Chondrocyte (in vitro differentiated cells): ENCODE results near the gene DRD3. TPM values are rescaled to one million over a fixed set of nuclear protein-coding genes. Genes with fewer than 3 reads are reported as not detected.

Experiments used
- DNase-seq: peaks from one replicate; pipeline ENCODE4 v3.0.0; 2021; ENCODE audit warnings: mixed read lengths, low spot score
- H3K27ac Mint-ChIP-seq: one replicate; pipeline ENCODE4 v1.8.0; 2021; ENCODE audit warnings: mild to moderate bottlenecking, moderate library complexity, mixed read lengths; ENCODE audit not compliant: unreplicated experiment
- H3K27me3 Mint-ChIP-seq: 2 replicates; pipeline ENCODE4 v1.8.0; 2021; ENCODE audit warnings: low read depth, mixed read lengths
- H3K36me3 Mint-ChIP-seq: 2 replicates; pipeline ENCODE4 v1.8.0; 2021; ENCODE audit warnings: low read depth, mixed read lengths
- H3K4me1 Mint-ChIP-seq: 2 replicates; pipeline ENCODE4 v1.8.0; 2021; ENCODE audit warnings: low read depth, mild to moderate bottlenecking, mixed read lengths
- H3K4me3 Mint-ChIP-seq: one replicate; pipeline ENCODE4 v1.8.0; 2021; ENCODE audit warnings: mild to moderate bottlenecking, moderate library complexity, mixed read lengths; ENCODE audit not compliant: unreplicated experiment
- H3K9me3 Mint-ChIP-seq: 2 replicates; pipeline ENCODE4 v1.8.0; 2021; ENCODE audit warnings: low read depth, mixed read lengths
- CTCF ChIP-seq: fragments of 200-600 bp; sonication (generic); IDR thresholded peaks from 2 replicates; pipeline ENCODE4 v1.5.0; 2021; ENCODE audit warnings: antibody characterized with exemption, mild to moderate bottlenecking, moderate library complexity
- total RNA-seq: library from RNA; stranded (reverse); gene quantifications from 3 replicates; pipeline ENCODE4 v1.2.1, GENCODE V29; 2021

The DRD3 gene
- total RNA-seq, 1 donor from 2014 or later, result not detected

GRCh38 chr3:114216186-114216970 is 37.5 kb upstream of the DRD3 start:
- no peak for DNase-seq

GRCh38 chr3:114214542-114215341 is 35.9 kb upstream of the DRD3 start:
- Mint-ChIP-seq H3K27ac (no peak overlapping the region), H3K4me3 (no peak overlapping the region), H3K9me3 (no peaks in the 10 kb centered on the region), H3K4me1 (no peaks in the 10 kb centered on the region), H3K27me3 (peaks cover 9% of the 10 kb centered on the region), H3K36me3 (no peaks in the 10 kb centered on the region)
- no peak for DNase-seq
- no peak for TF ChIP-seq CTCF

More at GRCh38 chr3:114216186-114216970, 37.5 kb upstream of the DRD3 start:
- no peaks in the 10 kb centered on the region for H3K9me3 Mint-ChIP-seq
- H3K4me1 Mint-ChIP-seq, result no peaks in the 10 kb centered on the region
- H3K4me3 Mint-ChIP-seq, result no peak overlapping the region
- peaks cover 11% of the 10 kb centered on the region for H3K27me3 Mint-ChIP-seq
- no peak for TF ChIP-seq CTCF
- no peak overlapping the region for H3K27ac Mint-ChIP-seq
- H3K36me3 Mint-ChIP-seq, result no peaks in the 10 kb centered on the region

GRCh38 chr3:114213627-114214541 is 35.0 kb upstream of the DRD3 start:
- Mint-ChIP-seq H3K27me3 (peaks cover 3% of the 10 kb centered on the region), H3K36me3 (no peaks in the 10 kb centered on the region), H3K9me3 (no peaks in the 10 kb centered on the region), H3K4me1 (no peaks in the 10 kb centered on the region), H3K4me3 (no peak overlapping the region), H3K27ac (peak overlapping the region; percentile 8)
- peak; percentile 31 for TF ChIP-seq CTCF
- no peak for DNase-seq

GRCh38 chr3:114213292-114213626 is 34.4 kb upstream of the DRD3 start:
- Mint-ChIP-seq H3K27ac (peak overlapping the region; percentile 8), H3K4me1 (no peaks in the 10 kb centered on the region), H3K4me3 (no peak overlapping the region), H3K9me3 (no peaks in the 10 kb centered on the region), H3K27me3 (no peaks in the 10 kb centered on the region), H3K36me3 (no peaks in the 10 kb centered on the region)
- DNase-seq, result no peak
- no peak for TF ChIP-seq CTCF

- no peaks in the 10 kb centered on the region for H3K36me3 Mint-ChIP-seq
- no peak overlapping the region for H3K27ac Mint-ChIP-seq
- peaks cover 2% of the 10 kb centered on the region for H3K27me3 Mint-ChIP-seq
- no peak overlapping the region for H3K4me3 Mint-ChIP-seq
- no peaks in the 10 kb centered on the region for H3K4me1 Mint-ChIP-seq
- no peak for TF ChIP-seq CTCF
- DNase-seq, result no peak
- no peaks in the 10 kb centered on the region for H3K9me3 Mint-ChIP-seq
Observed at GRCh38 chr3:114212646-114213045, 33.8 kb upstream of the DRD3 start.
